Activated CD8-positive, alpha-beta memory T cell treated with anti-CD3 and anti-CD28 coated beads for 24 hours (primary cell): ENCODE data around the gene COL9A3.
"Not testable (repeated sequence)": the region's sequence is repeated elsewhere in the genome, so short reads cannot be mapped to it uniquely, and the experiment has no call there.

Experiments used
- DNase-seq: peaks from one replicate; pipeline ENCODE4 v3.0.0-alpha.2; 2020

COL9A3 gene

GRCh38 chr20:62838128-62838891 is 21.5 kb downstream of the COL9A3 start:
- DNase-seq: no peak

GRCh38 chr20:62839261-62839660 is 22.4 kb downstream of the COL9A3 start:
- no peak for DNase-seq

GRCh38 chr20:62839816-62840215 is 23.0 kb downstream of the COL9A3 start:
- no peak for DNase-seq

- no peak for DNase-seq
Measured at GRCh38 chr20:62840244-62841197, 23.7 kb downstream of the COL9A3 start.

DNA sequence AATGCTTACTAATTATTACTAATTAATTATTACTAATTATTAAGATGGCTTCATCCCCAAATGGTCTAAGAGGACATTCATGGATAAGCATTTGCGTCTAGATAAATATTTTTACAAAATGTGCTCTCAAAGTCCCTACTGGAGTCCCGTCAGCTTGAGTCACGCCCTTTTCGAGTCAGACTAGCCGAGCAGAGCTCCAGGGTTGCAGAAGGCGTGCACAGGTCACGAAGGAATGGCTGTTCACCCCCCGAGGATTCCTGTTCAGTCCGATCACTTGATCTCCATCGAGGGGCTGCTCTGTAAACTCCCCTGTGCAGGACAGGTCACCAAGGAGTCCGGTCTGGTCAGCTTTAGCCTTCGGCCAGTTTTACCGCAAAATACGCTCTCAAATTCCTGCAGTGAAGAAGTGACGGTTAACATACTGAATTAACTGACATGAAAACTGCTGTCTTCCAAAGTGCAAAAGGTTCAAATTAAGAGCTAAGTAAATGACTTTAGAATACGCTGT is 24.9 kb downstream of the COL9A3 start:
- no peak for DNase-seq

DNA sequence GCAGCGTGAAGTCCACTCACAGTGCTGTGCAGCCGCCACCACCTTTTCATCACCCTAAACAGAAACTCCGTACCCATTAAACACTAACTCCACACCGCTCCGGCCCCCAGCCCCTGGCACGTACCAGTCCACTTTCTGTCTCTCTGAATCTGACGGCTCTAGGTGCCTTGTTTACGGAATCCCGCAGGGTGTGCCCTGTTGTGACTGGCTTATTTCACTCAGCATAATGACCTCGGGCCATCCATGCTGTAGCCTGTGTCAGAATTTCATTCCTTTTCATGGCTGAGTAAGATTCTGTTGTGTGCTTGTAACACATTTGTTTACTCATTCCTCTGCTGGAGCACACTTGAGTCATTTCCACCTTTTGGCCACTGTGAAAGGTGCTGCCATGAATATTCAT is 26.8 kb downstream of the COL9A3 start:
- no peak for DNase-seq

- no peak for DNase-seq
Measured at GRCh38 chr20:62844182-62844581, 27.3 kb downstream of the COL9A3 start.

- no peak for DNase-seq
Measured at GRCh38 chr20:62845416-62846160, 28.7 kb downstream of the COL9A3 start.

GRCh38 chr20:62846166-62846890 is 29.5 kb downstream of the COL9A3 start:
- DNase-seq: no peak

DNA sequence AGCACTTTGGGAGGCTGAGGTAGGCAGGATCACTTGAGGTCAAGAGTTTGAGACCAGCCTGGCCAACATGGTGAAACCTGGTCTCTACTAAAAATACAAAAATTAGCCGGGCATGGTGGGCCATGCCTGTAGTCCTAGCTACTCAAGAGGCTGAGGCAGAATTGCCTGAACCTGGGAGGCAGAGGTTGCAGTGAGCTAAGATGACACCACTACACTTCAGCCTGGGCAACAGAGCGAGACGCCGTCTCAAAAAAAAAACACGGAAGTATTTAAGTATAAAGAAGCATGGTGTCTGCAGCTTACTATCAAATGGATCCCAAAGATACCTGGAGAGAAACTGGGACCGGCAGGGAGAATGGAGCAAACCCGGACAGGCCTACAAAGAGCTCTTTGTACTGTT is 32.1 kb downstream of the COL9A3 start:
- DNase-seq: not testable (repeated sequence)

GRCh38 chr20:62849431-62849830 is 32.6 kb downstream of the COL9A3 start:
- DNase-seq: no peak

DNA sequence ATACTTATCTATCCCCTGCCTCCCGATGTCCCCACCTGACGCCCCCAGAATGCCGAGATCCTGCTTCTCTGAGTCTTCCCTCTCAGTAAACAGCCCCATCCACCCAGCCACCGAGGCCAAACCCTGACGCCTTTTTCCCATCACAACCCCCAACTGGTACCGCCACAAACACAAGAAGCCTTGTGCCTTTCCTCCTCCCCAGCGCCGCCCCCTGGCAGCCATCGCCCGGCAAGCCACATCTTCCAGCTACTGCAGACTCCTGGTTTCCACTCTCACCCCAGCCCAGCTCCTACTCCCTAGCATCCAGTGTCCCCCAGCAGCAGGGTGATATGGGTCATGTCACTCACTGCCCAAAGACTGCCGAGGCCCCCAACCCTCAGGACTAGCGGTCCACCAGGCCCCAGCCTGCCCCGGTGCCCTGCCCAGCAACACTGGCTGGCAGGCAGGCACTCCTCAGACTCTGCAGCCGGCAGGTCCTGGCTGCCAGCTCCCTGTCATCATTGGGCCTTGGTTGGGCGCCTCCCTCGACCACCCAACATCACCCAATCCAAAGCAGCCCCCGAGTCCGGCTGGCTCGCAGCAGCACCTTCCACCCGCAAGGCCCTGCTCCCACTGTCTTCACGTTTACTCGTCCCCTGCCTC is 33.6 kb downstream of the COL9A3 start:
- no peak for DNase-seq

DNA sequence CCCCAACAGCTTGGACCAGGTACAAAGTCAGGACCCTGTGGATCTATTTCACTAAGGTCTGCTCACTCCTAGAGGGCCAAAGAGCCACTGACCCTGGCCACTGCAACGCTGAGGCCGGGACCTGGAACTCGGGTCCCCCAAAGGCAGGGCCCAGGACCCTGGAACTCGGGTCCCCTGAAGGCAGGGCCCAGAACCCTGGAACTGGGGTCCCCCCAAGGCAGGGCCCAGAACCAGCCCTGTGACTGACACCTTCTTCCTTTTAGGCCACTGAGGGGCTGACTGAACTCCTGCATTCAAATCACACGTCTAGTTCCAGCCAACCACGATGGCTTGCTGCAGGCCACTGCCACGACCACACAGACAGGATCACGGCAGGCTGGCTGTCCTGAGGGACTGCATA is 35.3 kb downstream of the COL9A3 start:
- DNase-seq: no peak

- DNase-seq: no peak
Measured at GRCh38 chr20:62852841-62853240, 36.0 kb downstream of the COL9A3 start.

DNA sequence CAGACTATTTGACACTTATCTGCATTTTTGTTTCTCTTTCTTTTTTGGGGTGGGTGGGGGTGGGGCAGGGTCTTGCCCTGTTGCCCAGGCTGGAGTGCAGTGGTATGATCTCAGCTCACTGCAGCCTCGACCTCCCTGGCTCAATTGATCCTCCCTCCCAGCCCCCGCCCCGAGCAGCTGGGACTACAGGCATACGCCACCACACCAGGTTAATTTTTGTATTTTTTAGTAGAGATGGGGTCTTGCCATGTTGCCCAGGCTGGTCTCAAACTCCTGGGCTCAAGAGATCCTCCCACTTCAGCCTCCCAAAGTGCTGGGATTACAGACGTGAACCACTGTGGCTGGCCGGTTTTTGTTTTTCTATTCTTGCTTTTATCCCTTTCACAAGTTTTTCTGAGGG is 36.5 kb downstream of the COL9A3 start:
- DNase-seq: not testable (repeated sequence)

DNA sequence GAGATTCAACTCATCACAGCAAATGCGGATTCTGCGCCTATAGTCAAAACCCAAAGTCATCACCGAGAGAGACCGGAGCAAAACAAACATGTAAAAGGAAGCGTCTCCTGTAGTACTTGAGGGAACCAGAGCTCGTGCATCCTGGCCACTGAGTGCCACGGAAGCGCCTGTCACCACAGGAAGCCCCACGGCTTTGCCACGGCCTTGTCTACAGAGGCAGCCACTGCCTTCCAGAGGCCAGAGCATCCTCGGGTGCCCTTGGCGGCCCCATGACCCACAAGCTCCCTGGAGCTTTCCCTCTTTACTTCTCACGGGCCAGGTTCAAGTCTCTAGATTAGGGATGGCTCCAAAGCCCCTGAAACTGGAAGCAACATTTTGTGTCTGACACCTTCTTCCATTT is 37.3 kb downstream of the COL9A3 start:
- DNase-seq: no peak

DNA sequence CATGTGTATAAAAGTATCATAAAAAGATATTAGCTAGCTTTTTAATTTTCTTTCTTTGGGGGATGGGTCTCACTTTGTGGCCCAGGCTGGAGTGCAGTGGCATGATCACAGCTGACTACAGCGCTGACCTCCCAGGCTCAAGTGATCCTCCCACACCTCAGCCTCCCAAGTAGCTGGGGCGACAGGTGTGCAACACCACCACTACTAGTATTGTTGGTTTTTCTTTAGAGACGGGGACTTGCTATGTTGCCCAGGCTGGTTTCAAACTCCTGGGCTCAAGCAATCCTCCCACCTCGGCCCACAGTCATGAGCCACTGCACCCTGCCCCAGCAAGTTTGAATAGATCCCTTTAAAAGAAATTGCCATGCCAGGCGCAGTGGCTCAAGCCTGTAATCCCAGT is 38.3 kb downstream of the COL9A3 start:
- DNase-seq: no peak

DNA sequence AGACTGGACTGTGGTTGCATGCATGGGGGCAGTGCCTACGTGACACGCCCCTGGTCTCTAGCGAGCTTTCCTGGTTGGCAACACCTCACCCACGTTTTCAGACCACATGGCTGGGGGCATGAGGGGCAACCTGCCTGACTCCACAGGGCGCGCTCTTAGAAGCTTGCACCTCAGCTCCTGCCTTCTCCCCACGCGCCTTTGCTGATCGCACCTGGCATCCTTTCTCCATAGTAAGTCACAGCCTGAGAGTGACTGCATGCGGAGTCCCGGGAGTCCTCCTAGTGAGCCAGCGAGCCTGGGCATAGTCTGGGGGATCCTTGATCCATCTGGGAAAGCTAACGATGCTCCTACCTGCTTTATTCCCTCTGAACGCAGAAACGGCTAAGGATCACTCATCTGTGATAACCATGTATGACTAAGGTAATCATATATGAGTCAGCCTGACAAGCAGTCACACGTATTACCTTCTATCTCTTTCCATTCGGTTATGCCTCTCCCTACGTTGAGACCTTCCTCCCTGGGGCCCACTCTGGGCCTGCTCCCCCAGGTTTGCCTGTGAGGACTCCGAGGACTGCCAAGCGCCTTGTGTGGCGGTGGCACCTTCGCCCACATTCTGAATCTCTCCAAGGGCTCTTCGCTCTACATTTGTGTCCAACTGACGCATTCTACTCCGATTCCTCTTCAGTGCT is 40.2 kb downstream of the COL9A3 start:
- no peak for DNase-seq

GRCh38 chr20:62858058-62858830 is 41.4 kb downstream of the COL9A3 start:
- no peak for DNase-seq

DNA sequence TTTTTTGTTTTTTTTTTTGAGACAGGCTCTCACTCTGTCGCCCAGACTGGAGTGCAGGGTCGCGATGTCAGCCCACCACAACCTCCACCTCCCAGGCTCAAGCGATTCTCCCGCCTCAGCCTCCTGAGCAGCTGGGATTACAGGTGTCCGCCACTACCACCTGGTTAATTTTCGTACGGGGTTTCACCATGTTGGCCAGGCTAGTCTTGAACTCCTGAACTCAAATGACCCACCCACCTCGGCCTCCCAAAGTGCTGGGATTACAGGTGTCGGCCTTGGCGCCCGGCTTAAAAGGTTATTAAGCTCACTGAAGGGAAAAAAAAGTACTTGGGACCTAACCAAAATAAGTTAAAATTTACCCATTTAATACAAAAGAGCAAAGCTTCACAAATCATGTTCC is 42.9 kb downstream of the COL9A3 start:
- DNase-seq: no peak
